Suprapubic skin (tissue), 4 donors: Measurements from ENCODE around the gene CDH13.

ENCODE experiments used
- CTCF ChIP-seq, 2 donors: fragments of 200-600 bp in 1 of 2; fragments of 450-650 bp in 1 of 2; sonication (generic) in 1 of 2; IDR thresholded peaks; one replicate each; pipeline ENCODE4 v1.5.1; 2016 to 2019; ENCODE audit warnings: antibody characterized with exemption in 2 of 2, mild to moderate bottlenecking in 1 of 2, moderate library complexity in 1 of 2
- EP300 ChIP-seq: sonication (generic); formaldehyde crosslinking; IDR thresholded peaks from one replicate; pipeline ENCODE4 v1.6.1; 2017; ENCODE audit warnings: antibody characterized with exemption
- POLR2A ChIP-seq, 2 donors: fragments of 450-650 bp; IDR thresholded peaks; one replicate each; pipeline ENCODE4 v1.6.1; 2017; ENCODE audit warnings: antibody characterized with exemption in 2 of 2, mild to moderate bottlenecking in 2 of 2, moderate library complexity in 2 of 2
- POLR2AphosphoS5 ChIP-seq, 3 donors: sonication (generic); formaldehyde crosslinking; IDR thresholded peaks; one replicate each; pipeline ENCODE4 v1.6.1; 2017; ENCODE audit warnings: antibody characterized with exemption in 3 of 3

GRCh38 chr16:82972331-82972919, 345.7 kb downstream of the CDH13 start:
- TF ChIP-seq POLR2AphosphoS5 (IDR thresholded peaks at IDR 0.05) (no peak), POLR2A (IDR thresholded peaks at IDR 0.05) (no peak), CTCF (IDR thresholded peaks at IDR 0.05) (no peak), EP300 (no peak)
